GM15510 (cell line): ENCODE measurements around the gene LRRC74A.

Experiments
- POLR2A ChIP-seq: IDR thresholded peaks from 3 replicates; pipeline ENCODE4 v1.6.1; 2011; ENCODE audit warnings: borderline replicate concordance; ENCODE audit not compliant: insufficient read length; ENCODE audit errors: extremely low read depth

LRRC74A gene

GRCh38 chr14:76828339-76829012, 2.3 kb downstream of the LRRC74A start:
- no peak for TF ChIP-seq POLR2A

- no peak for TF ChIP-seq POLR2A
These were observed 2.8 kb downstream of the LRRC74A start for GRCh38 chr14:76829013-76829365.

DNA sequence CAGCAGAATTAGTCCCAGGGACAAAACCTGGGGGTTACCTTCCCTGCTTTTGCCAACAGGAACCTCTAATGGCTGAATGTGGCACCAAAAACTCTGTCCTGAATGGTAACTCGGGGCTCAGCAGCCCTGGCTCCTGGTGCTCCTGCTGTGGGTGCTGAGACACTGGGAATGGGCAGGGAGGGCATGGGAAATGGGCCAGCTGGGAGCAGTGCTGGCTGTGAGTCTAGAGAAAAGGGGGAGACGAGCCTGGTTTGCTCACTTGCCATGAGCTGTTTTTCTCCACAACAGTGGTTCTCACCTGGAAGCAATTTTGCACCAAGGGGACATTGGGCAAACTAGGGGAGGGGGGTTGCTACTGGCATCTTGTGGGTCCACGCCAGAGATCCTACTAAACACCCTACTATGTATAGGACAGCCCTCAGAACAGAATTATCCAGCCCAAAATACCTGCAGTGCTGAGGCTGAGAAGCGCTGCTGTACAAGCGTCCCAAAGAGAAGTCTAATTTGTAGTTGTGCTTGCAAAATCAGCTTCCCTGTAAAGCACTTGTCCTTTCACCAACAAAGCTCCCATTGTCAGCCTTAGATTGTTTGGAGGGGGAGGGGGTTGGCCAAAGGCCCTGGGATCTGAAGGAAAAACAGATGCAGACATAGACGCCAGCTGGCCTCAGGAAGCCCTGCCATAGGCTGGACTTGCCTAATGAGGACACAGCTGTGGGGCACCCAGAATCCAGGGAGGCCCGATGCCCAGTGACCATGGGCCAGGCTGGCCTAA, 3.6 kb downstream of the LRRC74A start:
- TF ChIP-seq POLR2A = no peak

- no peak for TF ChIP-seq POLR2A
These were observed 4.3 kb downstream of the LRRC74A start for GRCh38 chr14:76830556-76830955.

DNA sequence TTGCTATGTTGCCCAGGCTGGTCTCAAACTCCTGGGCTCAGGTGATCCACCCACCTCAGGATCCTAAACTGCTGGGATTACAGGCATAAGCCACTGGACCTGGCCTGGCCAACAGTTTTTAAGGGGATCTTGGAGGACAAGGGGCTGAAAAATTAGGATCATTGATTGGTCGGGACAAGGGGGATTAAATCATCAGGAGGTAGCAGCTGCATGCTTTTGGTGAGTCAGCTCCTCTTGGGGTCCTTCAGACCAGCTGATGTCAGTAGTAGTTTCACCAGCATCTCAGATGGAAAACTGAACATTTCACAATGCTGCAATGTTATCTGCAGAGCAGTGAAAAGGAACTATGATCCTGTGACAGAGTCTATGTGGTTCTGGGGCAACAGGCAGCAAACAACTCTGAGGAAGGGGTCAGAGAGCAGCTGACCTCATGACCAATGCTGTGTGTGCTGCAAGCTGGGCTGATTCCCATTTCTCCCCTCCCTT, 6.3 kb downstream of the LRRC74A start:
- TF ChIP-seq POLR2A = no peak

DNA sequence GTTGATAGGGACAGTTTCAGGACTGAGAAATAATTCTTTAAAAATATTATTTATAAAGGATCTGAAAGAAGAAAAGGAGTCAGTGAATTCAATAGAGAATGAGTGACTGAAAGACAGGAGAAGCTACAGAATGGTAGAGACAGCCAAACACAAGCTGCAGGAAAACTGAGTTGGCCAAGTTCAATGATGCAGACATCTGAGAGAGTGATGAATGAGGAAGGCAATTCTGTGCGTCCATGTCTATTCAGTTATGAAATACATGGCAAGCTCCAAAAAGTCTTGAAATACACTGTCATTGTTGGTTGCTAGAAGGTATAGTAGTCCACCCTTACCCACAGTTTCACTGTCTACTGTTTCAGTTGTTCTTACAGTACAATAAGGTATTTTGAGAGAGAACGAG, 6.8 kb downstream of the LRRC74A start:
- TF ChIP-seq POLR2A = no peak

GRCh38 chr14:76834241-76834661, 8.0 kb downstream of the LRRC74A start:
- no peak for TF ChIP-seq POLR2A

- TF ChIP-seq POLR2A = no peak
These were observed 9.9 kb downstream of the LRRC74A start for GRCh38 chr14:76836029-76836630.

GRCh38 chr14:76837524-76837923, 11.3 kb downstream of the LRRC74A start:
- no peak for TF ChIP-seq POLR2A

DNA sequence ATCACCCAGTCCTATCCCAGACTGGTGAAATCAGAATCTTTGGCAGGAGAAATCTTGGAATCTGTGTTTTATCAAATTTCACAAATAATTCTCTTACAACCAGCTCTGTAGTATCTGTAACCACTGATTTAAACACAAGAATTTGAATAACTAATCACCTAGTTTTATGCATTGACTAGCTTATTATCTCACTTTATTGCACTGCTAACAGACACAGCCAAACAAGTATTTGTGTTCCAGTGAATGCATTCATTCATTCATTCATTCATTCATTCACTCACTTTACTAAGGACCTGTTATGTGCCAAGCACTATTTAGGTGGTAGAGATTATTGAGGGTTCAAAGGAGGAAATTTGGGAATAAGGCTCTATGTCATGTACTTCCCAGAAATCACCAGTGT, 16.2 kb downstream of the LRRC74A start:
- no peak for TF ChIP-seq POLR2A

DNA sequence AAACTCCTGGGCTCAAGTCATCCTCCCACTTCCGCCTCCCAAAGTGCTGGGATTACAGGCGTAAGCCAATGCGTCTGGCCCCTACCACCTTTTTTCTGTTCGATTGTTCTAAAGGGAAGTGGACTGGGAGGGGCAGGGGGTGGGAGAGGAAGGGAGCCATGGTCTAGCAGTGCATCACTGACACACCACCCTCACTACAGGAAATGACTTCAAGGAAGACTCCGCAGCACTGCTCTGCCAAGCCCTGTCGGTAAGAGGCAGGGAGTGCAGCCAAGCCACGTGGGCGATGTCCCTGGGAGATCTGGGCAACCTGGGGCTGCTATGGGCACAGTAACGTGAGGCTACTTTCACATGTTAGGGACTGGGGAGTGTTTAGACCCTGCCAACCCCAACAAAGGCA, 18.0 kb downstream of the LRRC74A start:
- no peak for TF ChIP-seq POLR2A

DNA sequence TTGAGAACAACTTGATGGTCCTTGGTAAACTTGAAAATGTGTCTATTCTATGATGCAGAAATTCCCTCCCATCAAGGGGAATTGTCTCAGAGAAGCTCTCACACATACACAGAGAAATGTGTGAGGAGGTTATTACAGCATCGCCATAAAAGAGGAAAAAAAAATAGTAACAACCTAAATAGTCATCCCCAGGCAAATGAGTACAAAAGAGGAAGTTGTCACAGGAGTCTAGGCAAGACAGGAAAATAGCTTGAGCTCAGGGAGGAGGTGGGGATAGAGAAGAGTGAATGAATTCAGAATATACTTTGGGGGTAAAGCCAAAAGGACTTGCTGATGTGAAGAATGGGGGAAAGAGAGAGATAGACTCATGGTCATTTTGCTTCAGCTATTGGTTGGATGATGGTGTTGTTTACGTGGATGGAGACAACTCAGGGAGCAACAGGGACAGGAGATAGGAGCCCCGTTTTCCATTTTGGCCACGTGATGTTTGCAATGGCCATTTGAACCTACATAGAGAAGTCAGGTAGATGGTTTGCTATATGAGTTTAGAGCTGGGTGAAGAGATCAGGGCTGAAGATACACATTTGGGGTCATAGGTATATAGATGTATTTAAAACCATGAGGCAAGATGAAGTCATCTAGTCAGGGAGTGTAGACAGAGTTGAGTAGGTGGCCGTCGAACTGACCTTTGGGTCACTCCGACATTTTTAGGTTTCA, 20.3 kb downstream of the LRRC74A start:
- TF ChIP-seq POLR2A = no peak

DNA sequence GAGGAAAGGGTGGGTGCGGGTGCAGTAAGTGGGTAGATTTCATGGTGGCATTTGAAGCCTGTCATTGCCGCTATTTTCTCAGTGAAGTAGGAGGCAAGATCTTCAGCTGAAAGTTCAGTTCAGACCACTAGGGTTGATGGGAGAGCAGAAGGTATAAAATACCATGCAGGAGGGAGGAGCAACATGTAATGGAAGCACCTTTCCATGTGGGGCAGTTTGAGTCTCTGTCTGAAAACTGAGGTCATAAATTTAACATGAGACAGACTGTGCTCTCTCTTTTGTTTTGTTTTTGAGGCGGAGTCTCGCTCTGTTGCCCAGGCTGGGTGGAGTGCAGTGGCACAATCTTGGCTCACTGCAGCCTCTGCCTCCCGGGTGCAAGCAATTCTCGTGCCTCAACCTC, 22.7 kb downstream of the LRRC74A start:
- no peak for TF ChIP-seq POLR2A

DNA sequence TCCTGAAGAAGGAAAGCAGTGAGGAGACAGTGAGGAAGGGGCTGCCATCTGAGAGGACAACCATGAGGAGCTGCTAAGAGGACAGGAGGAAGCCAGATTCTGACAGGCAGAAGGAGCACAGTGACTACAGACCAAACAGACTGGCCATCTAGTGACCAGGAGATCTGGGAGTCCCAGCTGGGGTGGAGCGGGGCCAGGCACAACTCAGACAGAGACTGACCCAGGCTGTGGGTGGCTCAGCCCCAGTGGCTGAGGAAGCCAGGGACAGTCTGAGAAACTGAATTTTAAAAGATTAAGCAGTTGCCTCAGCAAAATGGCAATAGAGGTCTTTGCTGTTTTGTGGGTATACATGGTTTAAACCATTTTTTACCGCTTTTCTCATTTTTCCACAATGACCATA, 28.9 kb downstream of the LRRC74A start:
- TF ChIP-seq POLR2A = no peak

- TF ChIP-seq POLR2A = no peak
These were observed 30.6 kb downstream of the LRRC74A start for GRCh38 chr14:76856769-76857168.
